ENCODE measurements around the gene TOB1.
"Not testable (repeated sequence)": the region's sequence is repeated elsewhere in the genome, so short reads cannot be mapped to it uniquely, and the experiment has no call there.

The TOB1 gene

DNA sequence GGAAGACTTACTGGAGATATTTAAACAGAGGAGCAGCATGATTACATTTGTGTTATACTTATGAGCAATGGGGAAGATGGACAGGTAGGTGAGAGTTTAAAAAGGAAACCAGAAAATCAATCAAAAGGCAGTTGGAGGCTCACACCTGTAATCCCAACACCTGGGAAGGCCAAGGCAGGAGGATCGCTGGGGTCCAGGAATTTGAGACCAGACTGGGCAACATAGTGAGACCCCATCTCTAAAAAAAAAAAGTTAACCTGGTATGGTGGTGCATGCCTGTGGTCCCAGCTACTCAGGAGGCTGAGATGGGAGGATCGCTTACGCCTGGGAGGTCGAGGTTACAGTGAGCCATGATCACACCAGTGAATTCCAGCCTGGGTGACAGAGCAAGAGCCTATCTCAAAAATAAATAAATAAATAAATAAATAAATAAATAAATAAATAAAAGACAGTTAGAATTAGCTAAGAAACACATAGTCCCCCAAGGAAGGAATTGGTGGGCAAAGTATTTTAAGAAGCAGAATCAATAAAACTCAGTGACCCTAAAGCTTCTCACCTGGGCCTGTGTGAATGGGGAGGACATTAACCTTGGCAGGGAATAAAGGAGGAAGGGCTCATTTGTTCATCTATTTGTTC lies 32.3 kb upstream of the TOB1 start:
- no peak for DNase-seq (ENCODE audit: low read depth)

GRCh38 chr17:50894513-50894912 lies 28.4 kb upstream of the TOB1 start:
- DNase-seq (ENCODE audit: low read depth), result not testable (repeated sequence)

DNA sequence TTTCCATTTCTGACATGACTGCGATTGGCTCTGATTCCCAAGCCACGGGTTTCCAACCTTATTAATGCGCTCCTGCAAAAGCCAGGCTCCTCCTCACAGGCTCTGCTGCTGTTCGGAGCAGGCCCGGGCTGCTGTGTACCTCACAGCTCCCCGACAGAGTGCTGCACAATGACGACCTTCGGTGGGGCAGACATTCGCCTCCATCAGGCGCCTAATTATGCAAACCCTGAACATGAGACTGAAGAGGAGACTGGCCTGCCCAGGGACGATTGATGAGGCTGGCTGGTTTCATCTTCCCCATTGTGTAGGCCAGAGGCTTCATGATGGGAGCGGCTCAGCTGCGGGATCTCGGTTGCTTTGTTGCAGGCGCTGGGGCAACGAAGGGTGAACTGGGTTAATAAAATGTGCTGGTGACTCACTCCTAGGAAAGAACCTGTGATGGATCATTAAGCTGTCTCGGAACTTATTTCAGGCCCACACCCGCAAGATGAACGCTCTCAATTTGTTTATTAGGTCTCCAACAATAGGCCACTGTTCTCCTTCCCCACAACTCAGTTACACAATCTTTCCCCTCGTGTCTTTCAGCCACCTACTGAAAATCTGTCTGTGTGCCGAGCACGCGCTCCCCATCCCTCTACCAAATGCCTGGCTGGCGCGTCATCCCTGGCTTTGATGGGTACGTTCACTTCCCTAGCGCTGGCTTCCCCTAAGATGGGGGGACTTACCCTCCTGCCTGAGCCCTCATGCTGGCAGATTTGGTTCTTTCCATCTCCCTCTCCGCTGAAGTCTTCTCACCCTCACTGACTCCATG lies 27.2 kb upstream of the TOB1 start:
- DNase-seq (ENCODE audit: low read depth), result no peak

- no peak for DNase-seq (ENCODE audit: low read depth)
Measured at GRCh38 chr17:50892101-50892776, 26.1 kb upstream of the TOB1 start.

DNA sequence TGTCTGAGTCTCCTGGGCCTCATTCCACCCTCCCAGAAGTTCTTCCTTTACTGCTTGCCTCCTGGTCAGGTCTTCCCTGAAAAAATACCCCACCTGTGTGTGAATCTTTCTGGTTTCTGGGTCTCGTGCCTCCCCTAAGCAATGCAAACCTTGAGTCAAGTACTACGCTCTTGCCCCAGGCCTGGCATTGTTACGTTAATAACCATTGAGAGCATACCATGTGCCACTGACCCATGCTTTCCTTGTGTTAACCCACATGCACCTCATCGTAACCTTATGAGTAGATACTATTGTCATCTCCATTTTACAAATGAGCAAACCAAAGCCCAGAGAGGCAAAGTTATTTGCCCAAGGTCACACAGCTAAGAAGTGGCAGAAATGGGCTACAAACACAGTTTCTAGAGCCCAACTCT lies 25.4 kb upstream of the TOB1 start:
- no peak for DNase-seq (ENCODE audit: low read depth)

GRCh38 chr17:50890675-50891516 lies 24.7 kb upstream of the TOB1 start:
- DNase-seq (ENCODE audit: low read depth), result no peak

DNA sequence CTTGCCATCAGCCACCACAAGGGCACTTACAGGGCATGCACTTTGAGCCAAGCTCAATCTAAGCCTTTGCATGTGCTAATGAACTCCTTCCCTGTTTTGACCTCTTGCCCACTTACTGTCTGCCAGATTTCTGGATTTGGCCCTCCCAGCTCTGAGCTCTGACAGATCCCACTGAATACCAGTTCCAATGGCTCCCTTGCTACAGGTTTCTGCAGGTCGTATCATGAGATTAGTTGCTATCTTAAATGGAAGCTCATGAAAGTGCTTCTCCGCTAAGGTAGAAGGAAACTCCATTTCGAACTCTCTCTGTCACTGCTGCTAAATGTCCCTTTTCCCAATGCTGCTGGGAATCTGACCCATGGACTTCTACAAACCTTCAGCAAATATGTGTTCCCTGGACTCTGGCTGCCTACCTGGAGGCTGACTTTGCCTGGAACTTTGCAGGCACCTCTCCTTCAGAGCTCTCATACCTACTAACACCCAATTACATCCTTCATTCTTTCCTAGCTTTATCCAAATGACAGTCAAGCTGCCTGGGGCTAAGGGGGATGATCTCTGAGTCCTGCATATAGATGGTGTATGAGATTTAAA lies 23.5 kb upstream of the TOB1 start:
- no peak for DNase-seq (ENCODE audit: low read depth)

- no peak for DNase-seq (ENCODE audit: low read depth)
Measured at GRCh38 chr17:50887705-50888245, 21.6 kb upstream of the TOB1 start.

DNA sequence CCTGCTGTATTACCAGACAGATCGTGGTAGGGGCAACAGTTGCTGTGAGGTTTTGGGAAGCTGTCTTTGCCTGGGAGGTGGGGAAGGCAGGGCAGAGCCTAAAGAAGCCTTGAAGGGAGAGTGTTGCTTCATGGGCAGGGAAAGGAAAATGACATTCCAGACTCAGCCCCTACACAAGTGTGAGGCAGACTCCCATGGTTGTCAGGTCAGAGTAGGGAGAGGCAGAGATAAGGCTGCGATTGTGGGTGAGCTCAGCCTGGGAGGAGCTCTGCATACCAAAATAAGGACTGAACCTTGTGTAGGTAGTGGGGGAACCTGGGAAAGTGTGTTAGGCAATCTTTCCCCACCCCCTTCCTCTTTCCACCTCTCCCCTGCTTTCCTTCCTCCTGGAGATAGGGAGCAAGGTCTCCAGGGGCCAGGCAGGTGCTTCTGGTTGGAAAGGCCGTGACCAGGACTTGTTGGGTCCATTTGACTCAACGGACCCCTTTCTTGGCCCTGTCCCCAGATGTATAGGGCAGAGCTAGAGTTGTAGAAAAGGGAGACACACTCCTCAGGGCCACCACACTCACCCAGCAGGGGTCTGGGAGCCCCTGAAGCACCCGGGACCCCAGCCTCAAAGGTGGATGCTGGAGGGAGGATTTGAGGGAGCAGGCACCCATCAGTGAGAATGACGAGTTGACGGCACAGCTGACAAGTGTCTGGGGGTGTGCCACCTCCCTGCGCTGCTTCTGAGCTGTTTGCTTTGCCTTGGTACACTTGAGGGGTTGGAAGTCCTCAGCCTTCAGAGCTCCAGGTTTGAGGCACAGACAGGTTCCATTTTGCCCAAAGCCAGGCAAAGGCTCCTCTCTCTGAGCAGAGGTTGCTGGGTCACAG lies 18.5 kb upstream of the TOB1 start:
- no peak for DNase-seq (ENCODE audit: low read depth)

GRCh38 chr17:50883850-50884438 lies 17.8 kb upstream of the TOB1 start:
- DNase-seq (ENCODE audit: low read depth), result no peak

DNA sequence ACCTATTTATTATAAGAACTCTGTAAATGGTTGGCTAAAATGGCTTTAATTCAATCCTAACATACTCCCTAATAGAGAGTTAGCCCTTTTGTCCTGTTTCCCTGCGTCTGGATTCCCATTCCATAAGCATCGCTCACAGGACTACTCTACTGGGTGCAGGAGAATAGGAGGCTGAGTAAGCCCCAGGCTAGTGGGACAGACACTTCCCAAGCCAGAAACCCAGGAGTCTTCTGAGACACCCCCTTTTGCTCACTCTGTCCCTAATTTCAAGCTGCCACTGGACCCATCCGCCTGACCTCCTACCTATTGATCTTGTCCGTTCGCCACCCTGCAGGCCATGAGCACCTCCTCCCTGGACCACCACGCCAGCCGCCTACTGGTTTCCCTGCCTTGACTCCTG lies 16.7 kb upstream of the TOB1 start:
- no peak for DNase-seq (ENCODE audit: low read depth)

DNA sequence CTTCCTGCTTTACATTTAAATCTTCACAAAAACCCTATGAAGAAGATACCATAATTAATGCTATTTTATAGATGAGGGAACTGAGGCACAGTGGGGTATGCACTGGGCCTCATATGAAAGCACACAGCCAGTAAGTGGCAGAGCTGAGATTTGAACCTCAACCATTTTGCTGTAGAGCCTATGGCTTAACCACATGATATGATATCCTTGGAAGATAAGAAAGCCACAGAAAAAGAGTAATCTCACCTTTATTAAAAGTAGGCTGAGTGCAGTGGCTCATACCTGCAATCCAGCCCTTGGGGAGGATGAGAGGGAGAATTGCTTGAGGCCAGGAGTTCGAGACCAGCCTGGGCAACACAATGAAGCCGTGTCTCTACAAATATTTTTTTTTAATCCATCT lies 15.0 kb upstream of the TOB1 start:
- no peak for DNase-seq (ENCODE audit: low read depth)

- no peak for DNase-seq (ENCODE audit: low read depth)
Measured at GRCh38 chr17:50879086-50879485, 12.9 kb upstream of the TOB1 start.

DNA sequence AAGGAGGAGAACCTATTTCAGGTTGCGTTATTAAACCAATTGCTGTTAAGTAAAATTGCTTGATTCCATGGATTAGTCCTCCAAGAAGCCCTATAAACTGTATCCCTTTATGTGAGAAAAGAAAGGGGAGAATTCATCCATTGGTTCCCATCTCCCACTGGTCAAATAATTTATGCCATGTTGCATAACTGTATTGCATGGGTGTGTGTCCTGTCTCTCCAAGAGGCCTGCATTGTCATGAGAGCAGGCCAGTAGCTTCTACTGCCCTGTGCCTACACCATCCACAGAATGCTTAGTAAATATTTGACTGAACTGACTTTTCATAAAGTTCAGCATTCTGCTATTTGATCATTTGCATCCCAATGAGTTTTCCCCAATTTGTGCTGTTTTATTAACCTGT lies 11.7 kb upstream of the TOB1 start:
- DNase-seq (ENCODE audit: low read depth), result no peak

GRCh38 chr17:50877042-50877441 lies 10.9 kb upstream of the TOB1 start:
- DNase-seq (ENCODE audit: low read depth), result not testable (repeated sequence)

DNA sequence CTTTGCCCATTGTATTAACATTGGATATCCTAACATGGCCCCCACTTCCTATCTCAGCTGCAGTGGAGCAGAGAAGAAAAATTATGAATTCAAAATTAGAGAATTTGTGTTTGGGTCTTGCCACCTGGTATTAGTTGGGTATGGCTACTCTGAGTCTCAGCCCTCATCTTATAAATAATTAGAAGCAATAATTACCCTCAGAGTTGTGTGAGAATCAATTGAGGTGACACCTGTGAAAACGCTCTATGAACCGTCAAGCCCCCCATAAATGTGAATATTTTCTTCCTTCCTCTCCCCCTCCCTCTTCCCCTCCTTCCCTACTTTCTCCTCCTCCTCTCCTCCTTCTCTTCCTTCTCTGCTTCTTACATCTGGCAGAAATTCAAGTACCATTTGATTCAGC lies 8.9 kb upstream of the TOB1 start:
- no peak for DNase-seq (ENCODE audit: low read depth)

- DNase-seq (ENCODE audit: low read depth), result no peak
Measured at GRCh38 chr17:50872710-50873424, 6.7 kb upstream of the TOB1 start.

- DNase-seq (ENCODE audit: low read depth), result no peak
Measured at GRCh38 chr17:50871898-50872297, 5.7 kb upstream of the TOB1 start.

- no peak for DNase-seq (ENCODE audit: low read depth)
Measured at GRCh38 chr17:50871364-50871763, 5.2 kb upstream of the TOB1 start.

DNA sequence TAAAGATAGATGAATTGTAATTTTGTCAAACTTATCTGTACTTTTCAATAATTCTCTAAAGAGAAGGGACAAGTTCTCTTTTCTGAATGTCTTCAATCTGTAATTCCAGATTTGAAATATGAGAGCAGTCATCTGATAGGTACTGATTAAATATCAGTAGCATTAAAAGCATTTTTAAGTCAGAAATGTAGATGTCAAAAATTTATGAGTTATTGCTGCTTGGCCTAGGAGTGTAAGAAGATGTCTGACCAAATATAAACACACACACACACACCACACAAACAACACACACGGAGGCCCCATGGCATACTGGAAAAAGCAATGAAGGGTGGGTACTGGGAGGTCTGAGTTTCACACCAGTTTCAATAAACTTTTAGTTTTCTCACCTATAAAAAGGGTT lies 2.4 kb upstream of the TOB1 start:
- DNase-seq (ENCODE audit: low read depth), result no peak

All from fibroblast of the conjunctiva (primary cell).